SU-DHL-6 (cell line): Measurements from ENCODE around the gene GLIPR1.
A peak's percentile ranks its signal among the peaks of the same experiment; 100 is the strongest.

Source experiments
- H2AFZ ChIP-seq: fragments of 200-600 bp; sonication (generic); 2 replicates; pipeline ENCODE4 v1.6.1; 2014; ENCODE audit warnings: low read depth, mild to moderate bottlenecking, moderate library complexity, mixed read lengths, antibody characterized with exemption, low read length; ENCODE audit not compliant: severe bottlenecking
- H3F3A ChIP-seq: fragments of 200-600 bp; shearing (Covaris generic); 2 replicates; pipeline ENCODE4 v1.6.0; 2016; ENCODE audit warnings: antibody characterized with exemption, mild to moderate bottlenecking; ENCODE audit not compliant: insufficient read depth
- H3K27ac ChIP-seq: fragments of 200-600 bp; sonication (generic); 2 replicates; pipeline ENCODE4 v1.5.1; 2016; ENCODE audit warnings: low read depth, mild to moderate bottlenecking, low read length, moderate library complexity, mixed read lengths
- H3K27me3 ChIP-seq: fragments of 200-600 bp; sonication (generic), shearing (Covaris generic); 2 replicates; pipeline ENCODE4 v1.6.0; 2014; ENCODE audit warnings: mild to moderate bottlenecking, low read length
- H3K36me3 ChIP-seq: fragments of 200-600 bp; sonication (generic); 2 replicates; pipeline ENCODE4 v1.6.1; 2014; ENCODE audit warnings: mild to moderate bottlenecking, low read length, mixed read lengths
- H3K4me2 ChIP-seq: fragments of 300-600, 200-600 bp; shearing (Covaris generic), sonication (generic); 2 replicates; pipeline ENCODE4 v1.6.0; 2014; ENCODE audit warnings: low read length, low read depth, mild to moderate bottlenecking; ENCODE audit not compliant: poor library complexity, severe bottlenecking
- H3K4me3 ChIP-seq: fragments of 200-600 bp; sonication (generic); 2 replicates; pipeline ENCODE4 v1.5.1; 2014; ENCODE audit warnings: antibody characterized with exemption, low read length, mild to moderate bottlenecking, mixed read lengths; ENCODE audit not compliant: insufficient read depth, poor library complexity, severe bottlenecking
- H3K79me2 ChIP-seq: fragments of 200-600 bp; sonication (generic); 2 replicates; pipeline ENCODE4 v1.6.1; 2014; ENCODE audit warnings: mild to moderate bottlenecking, low read length, moderate library complexity; ENCODE audit not compliant: insufficient read depth
- H3K9ac ChIP-seq: fragments of 200-600 bp; sonication (generic); 2 replicates; pipeline ENCODE4 v1.7.0; 2014; ENCODE audit warnings: mild to moderate bottlenecking, low read length
- H3K9me2 ChIP-seq: fragments of 200-600 bp; sonication (generic); replicated peaks from 2 replicates; pipeline ENCODE4 v1.6.1; 2014; ENCODE audit warnings: low read length; ENCODE audit not compliant: insufficient read depth
- H3K9me3 ChIP-seq: fragments of 200-600 bp; sonication (generic); 2 replicates; pipeline ENCODE4 v1.6.1; 2014; ENCODE audit warnings: low read length, mixed read lengths; ENCODE audit not compliant: insufficient read depth
- H4K20me1 ChIP-seq: fragments of 200-600 bp; sonication (generic); 2 replicates; pipeline ENCODE4 v1.6.1; 2014; ENCODE audit warnings: low read depth, mild to moderate bottlenecking, antibody characterized with exemption, low read length, moderate library complexity, mixed read lengths
- EZH2phosphoT487 ChIP-seq: fragments of 200-600 bp; sonication (generic), shearing (Covaris generic); conservative IDR thresholded peaks from 2 replicates; pipeline ENCODE4 v1.6.1; 2018; ENCODE audit warnings: mild to moderate bottlenecking, antibody characterized with exemption, low read length, moderate library complexity, mixed read lengths
- TF ChIP-seq, protein P1 (sequence below): fragments of 200-600 bp; sonication (generic); IDR thresholded peaks from one replicate; pipeline ENCODE4 v1.5.1; 2017; ENCODE audit warnings: antibody characterized with exemption, mild to moderate bottlenecking, low read length, moderate library complexity; ENCODE audit not compliant: insufficient read depth, poor library complexity, severe bottlenecking

The GLIPR1 gene

DNA sequence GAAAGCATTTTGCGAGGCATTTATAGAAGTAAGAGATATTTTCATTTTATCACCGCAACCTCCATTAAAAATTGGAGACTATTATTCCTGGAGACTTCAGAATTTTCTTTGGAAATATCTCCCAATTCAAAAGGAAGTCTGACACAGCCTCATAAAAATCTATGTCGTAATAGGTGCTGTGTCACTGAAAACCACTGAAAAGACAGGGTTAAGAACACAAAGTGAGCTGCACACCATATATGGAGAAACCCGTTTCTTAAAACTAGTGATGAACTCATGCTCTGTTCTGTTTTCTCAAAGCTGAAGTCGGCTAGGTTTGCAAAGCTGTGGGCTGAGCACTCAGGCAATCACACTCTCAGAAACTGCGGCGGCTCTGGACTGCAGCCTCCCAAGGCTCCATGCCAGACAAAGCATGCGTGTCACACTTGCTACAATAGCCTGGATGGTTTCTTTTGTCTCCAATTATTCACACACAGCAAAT is at the start of gene GLIPR1:
TSS of gene GLIPR1 (plus strand) at position 287 of the 481 bp plus-strand sequence. CDS start at position 413, 126 bp downstream.
- H3K4me2 ChIP-seq = peak within 1 kb of the TSS; percentile 71
- H3K27me3 ChIP-seq = no peaks in the 10 kb centered on the region
- peaks cover 21% of the 10 kb centered on the region for H3F3A ChIP-seq
- no peaks in the 10 kb centered on the region; the same call in 1 of the 2 replicates for H3K79me2 ChIP-seq
- peak within 1 kb of the TSS; percentile 64 for H3K27ac ChIP-seq
- H3K9me3 ChIP-seq = no peaks in the 10 kb centered on the region
- H2AFZ ChIP-seq = peak within 1 kb of the TSS; percentile 48
- H4K20me1 ChIP-seq = no peaks in the 10 kb centered on the region
- TF ChIP-seq, protein P1, sequence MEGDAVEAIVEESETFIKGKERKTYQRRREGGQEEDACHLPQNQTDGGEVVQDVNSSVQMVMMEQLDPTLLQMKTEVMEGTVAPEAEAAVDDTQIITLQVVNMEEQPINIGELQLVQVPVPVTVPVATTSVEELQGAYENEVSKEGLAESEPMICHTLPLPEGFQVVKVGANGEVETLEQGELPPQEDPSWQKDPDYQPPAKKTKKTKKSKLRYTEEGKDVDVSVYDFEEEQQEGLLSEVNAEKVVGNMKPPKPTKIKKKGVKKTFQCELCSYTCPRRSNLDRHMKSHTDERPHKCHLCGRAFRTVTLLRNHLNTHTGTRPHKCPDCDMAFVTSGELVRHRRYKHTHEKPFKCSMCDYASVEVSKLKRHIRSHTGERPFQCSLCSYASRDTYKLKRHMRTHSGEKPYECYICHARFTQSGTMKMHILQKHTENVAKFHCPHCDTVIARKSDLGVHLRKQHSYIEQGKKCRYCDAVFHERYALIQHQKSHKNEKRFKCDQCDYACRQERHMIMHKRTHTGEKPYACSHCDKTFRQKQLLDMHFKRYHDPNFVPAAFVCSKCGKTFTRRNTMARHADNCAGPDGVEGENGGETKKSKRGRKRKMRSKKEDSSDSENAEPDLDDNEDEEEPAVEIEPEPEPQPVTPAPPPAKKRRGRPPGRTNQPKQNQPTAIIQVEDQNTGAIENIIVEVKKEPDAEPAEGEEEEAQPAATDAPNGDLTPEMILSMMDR = no peak
- no peak for TF ChIP-seq EZH2phosphoT487
- no peaks in the 10 kb centered on the region for H3K36me3 ChIP-seq
- no peaks in the 10 kb centered on the region for H3K9me2 ChIP-seq
- H3K9ac ChIP-seq = peak within 1 kb of the TSS; percentile 52
- H3K4me3 ChIP-seq = peak within 1 kb of the TSS; percentile 56

- H3K9me3 ChIP-seq = peaks cover 8% of the 10 kb centered on the region; the same call in 1 of the 2 replicates
- H3F3A ChIP-seq = no peaks in the 10 kb centered on the region
- H3K79me2 ChIP-seq = no peaks in the 10 kb centered on the region
- no peak overlapping the region for H3K4me2 ChIP-seq
- no peak overlapping the region for H3K4me3 ChIP-seq
- no peaks in the 10 kb centered on the region for H3K27me3 ChIP-seq
- H3K27ac ChIP-seq = no peak overlapping the region
- TF ChIP-seq, protein P1 = no peak
- no peak for TF ChIP-seq EZH2phosphoT487
- no peak overlapping the region for H2AFZ ChIP-seq
- H4K20me1 ChIP-seq = no peaks in the 10 kb centered on the region
- H3K9ac ChIP-seq = no peak overlapping the region
- no peaks in the 10 kb centered on the region for H3K9me2 ChIP-seq
- H3K36me3 ChIP-seq = no peaks in the 10 kb centered on the region
Observed at GRCh38 chr12:75432924-75433323, 47.6 kb upstream of the GLIPR1 start.

GRCh38 chr12:75437564-75437963 is 43.0 kb upstream of the GLIPR1 start:
- TF ChIP-seq, protein P1 = peak; percentile 19
- no peak for TF ChIP-seq EZH2phosphoT487
- Histone ChIP-seq H3K79me2 (no peaks in the 10 kb centered on the region), H3K27me3 (no peaks in the 10 kb centered on the region), H2AFZ (no peak overlapping the region), H3K27ac (no peak overlapping the region), H3K4me2 (no peak overlapping the region), H3K9ac (no peak overlapping the region), H3K9me2 (no peaks in the 10 kb centered on the region), H3F3A (no peaks in the 10 kb centered on the region), H3K4me3 (no peak overlapping the region), H4K20me1 (no peaks in the 10 kb centered on the region), H3K9me3 (no peaks in the 10 kb centered on the region), H3K36me3 (no peaks in the 10 kb centered on the region)
